Liver (tissue), 9 donors: ENCODE results near the gene GMDS. TPM values are rescaled to one million over a fixed set of nuclear protein-coding genes. Genes with fewer than 3 reads are reported as not detected.

ENCODE experiments used
- DNase-seq: peaks from one replicate; pipeline ENCODE4 v3.0.0-alpha.2; 2017; ENCODE audit warnings: low spot score
- H3K27ac ChIP-seq, 2 donors: one replicate each; pipeline ENCODE4 v1.7.0; 2013; ENCODE audit warnings: inconsistent platforms in 2 of 2, low read length in 2 of 2, control low read depth in 1 of 2, low read depth in 1 of 2, mild to moderate bottlenecking in 1 of 2
- H3K27me3 ChIP-seq, 4 donors: one replicate each; pipeline versions ENCODE4 v1.6.1 to v1.7.0; 2013; ENCODE audit warnings: low read length in 3 of 4, inconsistent platforms in 1 of 4, mild to moderate bottlenecking in 1 of 4, moderate library complexity in 1 of 4; ENCODE audit not compliant: control insufficient read depth in 4 of 4, insufficient read depth in 4 of 4
- H3K36me3 ChIP-seq, 4 donors: one replicate each; pipeline versions ENCODE4 v1.6.1 to v1.7.0; 2013; ENCODE audit warnings: low read length in 3 of 4, mild to moderate bottlenecking in 3 of 4, low read depth in 1 of 4, moderate library complexity in 1 of 4; ENCODE audit not compliant: control insufficient read depth in 4 of 4, insufficient read depth in 3 of 4
- H3K4me1 ChIP-seq, 4 donors: one replicate each; pipeline versions ENCODE4 v1.6.1 to v1.7.0; 2013; ENCODE audit warnings: low read length in 3 of 4, mild to moderate bottlenecking in 3 of 4, moderate library complexity in 1 of 4; ENCODE audit not compliant: control insufficient read depth in 4 of 4, insufficient read depth in 4 of 4
- H3K4me3 ChIP-seq, 3 donors: one replicate each; pipeline versions ENCODE4 v1.6.1 to v1.7.0; 2013; ENCODE audit warnings: low read length in 3 of 3, control low read depth in 1 of 3, low read depth in 1 of 3, mild to moderate bottlenecking in 1 of 3
- H3K9ac ChIP-seq, 2 donors: one replicate each; pipeline ENCODE4 v1.7.0; 2013; ENCODE audit warnings: low read length in 2 of 2, mild to moderate bottlenecking in 2 of 2, moderate library complexity in 2 of 2, control low read depth in 1 of 2, low read depth in 1 of 2
- H3K9me3 ChIP-seq, 4 donors: one replicate each; pipeline versions ENCODE4 v1.6.1 to v1.7.0; 2013; ENCODE audit warnings: low read length in 3 of 4; ENCODE audit not compliant: control insufficient read depth in 4 of 4
- CTCF ChIP-seq: fragments of 150-350 bp; IDR thresholded peaks from 2 replicates; pipeline ENCODE4 v1.5.1; 2017; ENCODE audit warnings: improper control_type of control experiment, low read depth, low read length; ENCODE audit not compliant: missing input control
- EGR1 ChIP-seq, 2 donors: IDR thresholded peaks; 2 replicates each; pipeline ENCODE4 v1.6.1; 2016 to 2018; ENCODE audit warnings: antibody characterized with exemption in 2 of 2, low read depth in 2 of 2
- FOXA1 ChIP-seq: IDR thresholded peaks from 2 replicates; pipeline ENCODE4 v1.6.1; 2016; ENCODE audit warnings: antibody characterized with exemption
- FOXA2 ChIP-seq: IDR thresholded peaks from 2 replicates; pipeline ENCODE4 v1.6.1; 2016; ENCODE audit warnings: antibody characterized with exemption
- GABPA ChIP-seq, 2 donors: IDR thresholded peaks in 1 of 2; conservative IDR thresholded peaks in 1 of 2; 2 replicates each; pipeline ENCODE4 v1.6.1; 2016; ENCODE audit warnings: antibody characterized with exemption in 2 of 2, mild to moderate bottlenecking in 1 of 2, moderate library complexity in 1 of 2
- HNF4A ChIP-seq, 2 donors: conservative IDR thresholded peaks; 2 replicates each; pipeline ENCODE4 v1.6.1; 2016; ENCODE audit warnings: antibody characterized with exemption in 2 of 2, mild to moderate bottlenecking in 2 of 2
- HNF4G ChIP-seq: IDR thresholded peaks from 2 replicates; pipeline ENCODE4 v1.6.1; 2016; ENCODE audit warnings: antibody characterized with exemption
- JUND ChIP-seq, 2 donors: IDR thresholded peaks; 2 replicates each; pipeline ENCODE4 v1.6.1; 2016; ENCODE audit warnings: antibody characterized with exemption in 2 of 2
- MAX ChIP-seq: IDR thresholded peaks from 2 replicates; pipeline ENCODE4 v1.6.1; 2016; ENCODE audit warnings: antibody characterized with exemption
- NR2F2 ChIP-seq: IDR thresholded peaks from 2 replicates; pipeline ENCODE4 v1.6.1; 2016; ENCODE audit warnings: antibody characterized with exemption
- RAD21 ChIP-seq, 2 donors: IDR thresholded peaks; 2 replicates each; pipeline ENCODE4 v1.6.1; 2016; ENCODE audit warnings: antibody characterized with exemption in 2 of 2, mild to moderate bottlenecking in 2 of 2
- REST ChIP-seq: IDR thresholded peaks from 2 replicates; pipeline ENCODE4 v1.6.1; 2016; ENCODE audit warnings: antibody characterized with exemption, mild to moderate bottlenecking
- RXRA ChIP-seq, 2 donors: IDR thresholded peaks; 2 replicates each; pipeline ENCODE4 v1.6.1; 2017 to 2018; ENCODE audit warnings: antibody characterized with exemption in 2 of 2, mild to moderate bottlenecking in 1 of 2
- SP1 ChIP-seq: IDR thresholded peaks from 2 replicates; pipeline ENCODE4 v1.6.1; 2018; ENCODE audit warnings: antibody characterized with exemption, mild to moderate bottlenecking
- TAF1 ChIP-seq: conservative IDR thresholded peaks from 2 replicates; pipeline ENCODE4 v1.6.1; 2016; ENCODE audit warnings: antibody characterized with exemption, mild to moderate bottlenecking
- YY1 ChIP-seq: IDR thresholded peaks from 2 replicates; pipeline ENCODE4 v1.6.1; 2016; ENCODE audit warnings: antibody characterized with exemption, mild to moderate bottlenecking
- WGBS: extraction: QIAGEN DNeasy Blood & Tissue Kit; methylation state at CpG from one replicate; pipeline ENCODE4 v1.1.7; 2013; 5-methylcytosine and 5-hydroxymethylcytosine counted together
- polyA plus RNA-seq, 2 donors: library from polyadenylated mRNA; stranded (reverse) in 1 of 2; unstranded in 1 of 2; fragments of 200-250 nt in 1 of 2; fragments of >200 nt in 1 of 2; fragmentation: Nextera tagmentation in 1 of 2; extraction: Ambion mirVana in 1 of 2; gene quantifications; one replicate each; pipeline versions ENCODE4 v1.2.1 to v1.2.3, GENCODE V29; 2013 to 2015
- total RNA-seq, 2 donors: library from RNA; depleted of rRNA; stranded (reverse); fragments of >200 nt; gene quantifications; one replicate each; pipeline ENCODE4 v1.2.3, GENCODE V29; 2014
- TF ChIP-seq, protein P1 (sequence below): IDR thresholded peaks from 2 replicates; pipeline ENCODE4 v1.6.1; 2016; ENCODE audit warnings: antibody characterized with exemption
- TF ChIP-seq, protein P2 (sequence below): IDR thresholded peaks from 2 replicates; pipeline ENCODE4 v1.6.1; 2016; ENCODE audit warnings: antibody characterized with exemption
- donor health status: healthy.
- donor health status: healthy.
- donor health status: healthy.
- donor health status: healthy.
- donor health status: healthy.

GMDS gene
- total and polyA plus RNA-seq, 4 donors, result 3.5 to 15.6 (median 13.0) TPM

- no peak overlapping the region for H3K4me3 ChIP-seq
- H3K9me3 ChIP-seq, result no peaks in the 10 kb centered on the region
- 94% methylated on average over 6 of the region's 6 CpGs for WGBS
- no peaks in the 10 kb centered on the region for H3K36me3 ChIP-seq
- no peak overlapping the region for H3K27ac ChIP-seq
- no peak for DNase-seq
- no peak overlapping the region for H3K9ac ChIP-seq
- H3K27me3 ChIP-seq, result no peaks in the 10 kb centered on the region
- H3K4me1 ChIP-seq, result no peaks in the 10 kb centered on the region
- TF ChIP-seq REST (no peak), NR2F2 (no peak), HNF4G (no peak), RXRA (IDR thresholded peaks at IDR 0.05) (no peak), FOXA1 (no peak), FOXA2 (no peak), SP1 (no peak), YY1 (no peak), GABPA (IDR thresholded peaks at IDR 0.05 in 1 of 2, conservative IDR thresholded peaks at IDR 0.05 in 1 of 2) (no peak), MAX (no peak), HNF4A (conservative IDR thresholded peaks at IDR 0.05) (no peak), EGR1 (IDR thresholded peaks at IDR 0.05; ENCODE audit: low read depth in 2 of 2) (no peak), RAD21 (IDR thresholded peaks at IDR 0.05) (no peak), TAF1 (no peak), JUND (IDR thresholded peaks at IDR 0.05) (no peak), CTCF (no peak)
- TF ChIP-seq, protein P1, sequence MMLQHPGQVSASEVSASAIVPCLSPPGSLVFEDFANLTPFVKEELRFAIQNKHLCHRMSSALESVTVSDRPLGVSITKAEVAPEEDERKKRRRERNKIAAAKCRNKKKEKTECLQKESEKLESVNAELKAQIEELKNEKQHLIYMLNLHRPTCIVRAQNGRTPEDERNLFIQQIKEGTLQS, result no peak
- TF ChIP-seq, protein P2, sequence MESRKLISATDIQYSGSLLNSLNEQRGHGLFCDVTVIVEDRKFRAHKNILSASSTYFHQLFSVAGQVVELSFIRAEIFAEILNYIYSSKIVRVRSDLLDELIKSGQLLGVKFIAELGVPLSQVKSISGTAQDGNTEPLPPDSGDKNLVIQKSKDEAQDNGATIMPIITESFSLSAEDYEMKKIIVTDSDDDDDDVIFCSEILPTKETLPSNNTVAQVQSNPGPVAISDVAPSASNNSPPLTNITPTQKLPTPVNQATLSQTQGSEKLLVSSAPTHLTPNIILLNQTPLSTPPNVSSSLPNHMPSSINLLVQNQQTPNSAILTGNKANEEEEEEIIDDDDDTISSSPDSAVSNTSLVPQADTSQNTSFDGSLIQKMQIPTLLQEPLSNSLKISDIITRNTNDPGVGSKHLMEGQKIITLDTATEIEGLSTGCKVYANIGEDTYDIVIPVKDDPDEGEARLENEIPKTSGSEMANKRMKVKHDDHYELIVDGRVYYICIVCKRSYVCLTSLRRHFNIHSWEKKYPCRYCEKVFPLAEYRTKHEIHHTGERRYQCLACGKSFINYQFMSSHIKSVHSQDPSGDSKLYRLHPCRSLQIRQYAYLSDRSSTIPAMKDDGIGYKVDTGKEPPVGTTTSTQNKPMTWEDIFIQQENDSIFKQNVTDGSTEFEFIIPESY, result no peak
These were observed 534.3 kb downstream of the GMDS start for GRCh38 chr6:1711136-1711535.
